HG02852 (cell line): ENCODE data around the gene SUCLG2.

Experiments used
- ATAC-seq: cut with Tn5 transposase; IDR thresholded peaks from one replicate; pipeline ENCODE4 v1.9.1; 2021; ENCODE audit warnings: mild to moderate bottlenecking, moderate library complexity; ENCODE audit not compliant: unreplicated experiment

Gene SUCLG2

GRCh38 chr3:67334588-67334987 is 319.8 kb downstream of the SUCLG2 start:
- no peak for ATAC-seq

GRCh38 chr3:67329358-67329757 is 325.1 kb downstream of the SUCLG2 start:
- no peak for ATAC-seq

- no peak for ATAC-seq
These were observed 326.8 kb downstream of the SUCLG2 start for GRCh38 chr3:67327582-67327981.

DNA sequence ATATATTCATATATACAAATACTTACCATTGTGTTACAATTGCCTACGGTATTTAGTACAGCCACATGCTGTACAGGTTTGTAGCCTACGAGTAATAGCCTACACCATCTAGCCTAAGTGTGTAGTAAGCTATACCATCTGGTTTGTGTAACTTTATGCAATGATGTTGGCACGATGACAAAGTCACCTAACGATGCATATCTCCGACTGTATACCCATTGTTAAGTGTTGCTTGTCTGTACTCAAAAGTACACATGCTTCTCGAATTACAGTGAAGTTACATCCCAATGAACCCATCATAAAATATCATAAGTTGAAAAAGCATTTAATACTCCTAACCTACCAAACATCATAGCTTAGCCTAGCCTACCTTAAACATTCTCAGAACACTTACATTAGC is 329.2 kb downstream of the SUCLG2 start:
- ATAC-seq, result no peak
